ENCODE data around the gene GABRB2.

Gene GABRB2

GRCh38 chr5:161481922-161482321 lies 64.6 kb downstream of the GABRB2 start:
- no peak for TF ChIP-seq CTCF (IDR thresholded peaks at IDR 0.05; ENCODE audit: borderline replicate concordance, insufficient read depth, low read depth, low read length)
- no peak overlapping the region for H3K4me3 ChIP-seq (ENCODE audit: low read depth, low read length)

DNA sequence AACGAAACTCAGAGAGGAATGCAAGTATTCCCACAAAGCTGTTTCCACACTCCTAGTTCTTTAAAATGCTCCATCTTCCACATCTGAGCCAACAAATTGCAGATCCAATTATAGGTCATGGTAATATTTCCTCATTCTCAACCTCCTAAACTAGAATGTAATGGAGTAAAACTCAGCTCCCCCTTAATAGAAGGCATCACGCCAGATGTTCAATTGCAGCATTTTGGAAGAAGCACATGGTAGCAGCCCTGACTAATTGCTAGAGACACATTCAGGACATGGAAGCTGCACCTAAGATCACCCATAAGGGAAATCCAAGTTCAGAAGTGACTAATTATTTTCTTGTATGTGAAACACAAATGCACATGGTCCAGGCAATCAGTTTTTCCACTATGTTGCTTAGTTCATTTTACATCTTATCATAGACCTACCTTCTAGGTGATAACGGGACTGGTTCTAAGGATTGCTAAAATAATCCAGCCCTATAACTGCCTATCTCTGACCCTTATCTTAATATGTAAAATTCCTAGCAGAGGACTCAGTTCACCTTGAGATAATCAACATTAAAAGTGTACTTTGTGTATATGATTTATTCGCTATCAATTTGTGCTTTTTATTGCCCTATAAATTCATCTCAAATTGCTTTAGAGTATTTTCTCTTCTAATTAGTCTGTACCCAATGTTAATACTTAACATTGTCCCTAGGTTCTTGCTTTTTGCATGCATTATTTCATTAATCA lies 75.1 kb downstream of the GABRB2 start:
- H3K4me3 ChIP-seq (ENCODE audit: low read depth, low read length), result no peak overlapping the region
- no peak for TF ChIP-seq CTCF (IDR thresholded peaks at IDR 0.05; ENCODE audit: borderline replicate concordance, insufficient read depth, low read depth, low read length)

- no peak overlapping the region for H3K4me3 ChIP-seq (ENCODE audit: low read depth, low read length)
- TF ChIP-seq CTCF (IDR thresholded peaks at IDR 0.05; ENCODE audit: borderline replicate concordance, insufficient read depth, low read depth, low read length), result no peak
Measured at GRCh38 chr5:161467703-161468102, 78.8 kb downstream of the GABRB2 start.

GRCh38 chr5:161460741-161461140 lies 85.8 kb downstream of the GABRB2 start:
- H3K4me3 ChIP-seq (ENCODE audit: low read depth, low read length), result no peak overlapping the region
- no peak for TF ChIP-seq CTCF (IDR thresholded peaks at IDR 0.05; ENCODE audit: borderline replicate concordance, insufficient read depth, low read depth, low read length)

DNA sequence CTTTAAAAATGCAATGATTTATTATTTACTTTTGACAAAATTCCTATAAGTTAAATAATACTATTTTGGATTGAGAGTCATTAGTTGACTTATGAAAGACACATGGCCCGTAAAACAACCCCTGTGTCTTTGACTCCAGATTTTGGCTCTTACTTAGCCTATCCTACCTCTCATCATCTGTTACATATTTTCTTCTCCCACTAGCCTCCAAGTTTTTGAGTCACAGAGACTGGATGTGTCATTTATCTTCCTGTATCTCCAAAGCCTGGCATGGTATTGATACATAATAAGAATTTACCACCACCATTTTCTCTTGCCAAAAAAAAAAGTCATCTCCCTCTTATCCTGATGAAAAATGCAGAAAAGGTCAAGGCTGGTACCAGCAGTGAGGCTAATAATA lies 99.9 kb downstream of the GABRB2 start:
- no peak for TF ChIP-seq CTCF (IDR thresholded peaks at IDR 0.05; ENCODE audit: borderline replicate concordance, insufficient read depth, low read depth, low read length)
- H3K4me3 ChIP-seq (ENCODE audit: low read depth, low read length), result no peak overlapping the region

GRCh38 chr5:161442471-161442870 lies 104.1 kb downstream of the GABRB2 start:
- no peak overlapping the region for H3K4me3 ChIP-seq (ENCODE audit: low read depth, low read length)

More at GRCh38 chr5:161442471-161442870, 104.1 kb downstream of the GABRB2 start:
- no peak for TF ChIP-seq CTCF (IDR thresholded peaks at IDR 0.05; ENCODE audit: borderline replicate concordance, insufficient read depth, low read depth, low read length)

Data from GM12875 (cell line).